Lower lobe of right lung (tissue), 2 donors: ENCODE data around the gene BBOX1. TPM values are rescaled to one million over a fixed set of nuclear protein-coding genes. Genes with fewer than 3 reads are reported as not detected.
A peak's percentile ranks its signal among the peaks of the same experiment; 100 is the strongest.

Experiments
- ATAC-seq, 2 donors: fragments of 200-7000 bp; cut with Tn5 transposase; one replicate each; pipeline ENCODE4 v1.9.1; 2020 to 2022; ENCODE audit warnings: mild to moderate bottlenecking in 2 of 2, moderate library complexity in 2 of 2
- DNase-seq: peaks from one replicate; pipeline ENCODE4 v3.0.0-alpha.2; 2020
- H3K27ac ChIP-seq: fragments of 200-600 bp; one replicate; pipeline ENCODE4 v1.8.0; 2022
- H3K27me3 ChIP-seq: fragments of 200-600 bp; one replicate; pipeline ENCODE4 v1.8.0; 2022; ENCODE audit warnings: low read depth
- H3K36me3 ChIP-seq: fragments of 200-600 bp; one replicate; pipeline ENCODE4 v1.8.0; 2022; ENCODE audit warnings: mild to moderate bottlenecking
- H3K4me1 ChIP-seq: fragments of 200-600 bp; one replicate; pipeline ENCODE4 v1.8.0; 2022
- H3K4me3 ChIP-seq: fragments of 200-600 bp; one replicate; pipeline ENCODE4 v1.8.0; 2022; ENCODE audit warnings: mild to moderate bottlenecking
- H3K9me3 ChIP-seq: fragments of 200-600 bp; one replicate; pipeline ENCODE4 v1.8.0; 2022
- intact Hi-C: fragments of 100-400 bp; cut with DNase I; formaldehyde crosslinking; loops from one replicate; pipeline ENCODE4 v1.11.0; 2022
- total RNA-seq: library from RNA; stranded (reverse); fragmentation: NEBNext Ultra II Directional; extraction: Animal tissue kit (Norgen Biotek cat#: 25700); gene quantifications from one replicate; pipeline ENCODE4 v1.2.1, GENCODE V29; 2021
- TF ChIP-seq, protein P1 (sequence below): fragments of 200-600 bp; IDR thresholded peaks from one replicate; pipeline ENCODE4 v1.8.0; 2022; ENCODE audit warnings: antibody characterized with exemption, mild to moderate bottlenecking
- donor health status: DM: no; HTN: yes; CAD: no; lungs with severe emphysema.

The BBOX1 gene
- total RNA-seq, 1 donor from 2014 or later, result 0.38 TPM

DNA sequence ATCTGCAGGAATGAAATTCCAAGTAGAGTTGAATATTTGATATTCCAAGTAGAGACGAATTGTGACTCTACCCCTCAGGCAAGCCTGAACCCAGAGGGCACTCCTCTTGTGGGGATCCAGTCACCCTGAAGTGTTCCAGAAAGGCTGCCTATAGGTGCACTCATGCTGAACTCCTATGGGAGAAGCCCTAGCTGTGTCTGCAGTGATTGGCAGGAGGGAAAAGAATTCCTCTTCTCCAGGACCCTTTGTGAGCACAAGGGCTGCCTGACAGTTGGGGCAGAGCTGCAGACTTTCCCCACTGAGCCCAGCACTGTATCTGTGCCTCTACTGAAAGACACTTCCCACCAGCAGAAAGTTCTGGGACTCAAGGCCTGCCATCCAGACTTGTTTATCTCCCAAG lies 35.0 kb downstream of the BBOX1 start:
- Histone ChIP-seq H3K27me3 (no peaks in the 10 kb centered on the region), H3K36me3 (no peaks in the 10 kb centered on the region), H3K4me3 (no peak overlapping the region), H3K27ac (no peak overlapping the region), H3K4me1 (no peaks in the 10 kb centered on the region), H3K9me3 (no peaks in the 10 kb centered on the region)
- ATAC-seq, result peak in 1 of 2 donors; percentile 13
- DNase-seq, result no peak
- intact Hi-C loops, result no loop called here
- TF ChIP-seq, protein P1, sequence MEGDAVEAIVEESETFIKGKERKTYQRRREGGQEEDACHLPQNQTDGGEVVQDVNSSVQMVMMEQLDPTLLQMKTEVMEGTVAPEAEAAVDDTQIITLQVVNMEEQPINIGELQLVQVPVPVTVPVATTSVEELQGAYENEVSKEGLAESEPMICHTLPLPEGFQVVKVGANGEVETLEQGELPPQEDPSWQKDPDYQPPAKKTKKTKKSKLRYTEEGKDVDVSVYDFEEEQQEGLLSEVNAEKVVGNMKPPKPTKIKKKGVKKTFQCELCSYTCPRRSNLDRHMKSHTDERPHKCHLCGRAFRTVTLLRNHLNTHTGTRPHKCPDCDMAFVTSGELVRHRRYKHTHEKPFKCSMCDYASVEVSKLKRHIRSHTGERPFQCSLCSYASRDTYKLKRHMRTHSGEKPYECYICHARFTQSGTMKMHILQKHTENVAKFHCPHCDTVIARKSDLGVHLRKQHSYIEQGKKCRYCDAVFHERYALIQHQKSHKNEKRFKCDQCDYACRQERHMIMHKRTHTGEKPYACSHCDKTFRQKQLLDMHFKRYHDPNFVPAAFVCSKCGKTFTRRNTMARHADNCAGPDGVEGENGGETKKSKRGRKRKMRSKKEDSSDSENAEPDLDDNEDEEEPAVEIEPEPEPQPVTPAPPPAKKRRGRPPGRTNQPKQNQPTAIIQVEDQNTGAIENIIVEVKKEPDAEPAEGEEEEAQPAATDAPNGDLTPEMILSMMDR, result no peak

DNA sequence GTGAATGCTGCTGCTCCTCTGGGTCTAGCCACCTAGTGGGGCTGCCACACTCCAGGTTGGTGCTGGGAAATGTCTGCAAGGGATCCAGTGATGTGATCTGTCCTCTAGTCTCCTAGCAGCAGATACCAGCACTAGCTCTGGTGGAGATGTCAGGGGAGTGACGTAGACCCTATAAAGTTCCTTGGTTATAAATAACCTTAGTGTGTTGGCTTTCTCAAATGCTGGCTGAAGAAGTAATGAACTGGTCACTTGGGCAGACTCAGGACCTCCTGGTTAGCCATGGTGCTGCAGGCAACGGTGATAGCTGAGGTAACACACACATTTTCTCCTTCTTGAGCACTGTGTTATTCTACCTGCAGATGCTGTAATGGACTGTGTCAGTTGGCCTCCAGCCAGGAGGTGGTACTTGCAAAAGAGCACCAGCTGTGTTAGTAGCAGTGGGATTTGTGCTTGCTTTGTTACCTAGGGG lies 35.5 kb downstream of the BBOX1 start:
- no peaks in the 10 kb centered on the region for H3K36me3 ChIP-seq
- intact Hi-C loops, result no loop called here
- TF ChIP-seq, protein P1, result no peak
- H3K4me3 ChIP-seq, result no peak overlapping the region
- ATAC-seq, result no peak
- DNase-seq, result no peak
- no peaks in the 10 kb centered on the region for H3K4me1 ChIP-seq
- H3K27me3 ChIP-seq, result no peaks in the 10 kb centered on the region
- no peaks in the 10 kb centered on the region for H3K9me3 ChIP-seq
- H3K27ac ChIP-seq, result no peak overlapping the region

DNA sequence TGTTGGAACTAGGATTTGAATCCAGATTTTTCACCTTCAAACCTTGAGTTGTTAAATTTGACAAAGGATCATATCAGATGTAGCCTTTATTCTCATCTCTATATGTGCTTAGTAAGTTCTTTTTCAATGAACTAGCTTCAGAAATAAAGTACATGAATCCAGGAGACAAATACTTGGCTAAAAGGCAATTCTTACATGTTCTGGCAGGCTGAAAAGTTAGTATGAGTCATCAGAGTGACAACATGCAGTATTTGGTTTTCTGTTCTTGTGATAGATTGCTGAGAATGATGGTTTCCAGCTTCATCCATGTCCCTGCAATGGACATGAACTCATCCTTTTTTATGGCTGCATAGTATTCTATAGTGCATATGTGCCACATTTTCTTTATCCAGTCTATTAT lies 40.4 kb downstream of the BBOX1 start:
- DNase-seq (no peak), ATAC-seq (no peak)
- no peak overlapping the region for H3K27ac ChIP-seq
- intact Hi-C loops, result no loop called here
- no peaks in the 10 kb centered on the region for H3K27me3 ChIP-seq
- no peak overlapping the region for H3K4me3 ChIP-seq
- no peaks in the 10 kb centered on the region for H3K4me1 ChIP-seq
- TF ChIP-seq, protein P1, result no peak
- H3K9me3 ChIP-seq, result no peaks in the 10 kb centered on the region
- no peaks in the 10 kb centered on the region for H3K36me3 ChIP-seq

DNA sequence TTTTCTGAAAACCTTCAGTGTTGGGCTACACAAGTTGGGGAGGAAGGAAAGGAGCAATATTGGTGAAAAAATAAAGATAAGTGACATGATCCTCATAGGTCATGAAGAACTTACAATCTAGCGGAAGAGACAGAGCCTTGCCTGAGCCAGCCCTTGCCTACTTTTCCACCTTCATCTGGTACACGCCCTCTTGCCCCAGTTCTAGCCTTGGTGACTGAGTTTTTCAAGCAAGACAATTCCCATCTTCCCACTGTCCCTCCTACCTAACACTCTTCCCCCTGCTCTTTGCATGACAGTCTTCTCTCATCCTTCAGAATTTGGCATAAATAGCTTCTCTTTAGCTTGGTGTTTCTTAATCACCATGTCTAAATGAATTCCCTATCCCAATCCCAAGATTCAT lies 42.6 kb downstream of the BBOX1 start:
- TF ChIP-seq, protein P1, result no peak
- intact Hi-C loops, result no loop called here
- H3K4me3 ChIP-seq, result no peak overlapping the region
- no peak overlapping the region for H3K27ac ChIP-seq
- H3K36me3 ChIP-seq, result no peaks in the 10 kb centered on the region
- ATAC-seq (no peak), DNase-seq (no peak)
- H3K9me3 ChIP-seq, result no peaks in the 10 kb centered on the region
- H3K4me1 ChIP-seq, result no peaks in the 10 kb centered on the region
- H3K27me3 ChIP-seq, result no peaks in the 10 kb centered on the region

DNA sequence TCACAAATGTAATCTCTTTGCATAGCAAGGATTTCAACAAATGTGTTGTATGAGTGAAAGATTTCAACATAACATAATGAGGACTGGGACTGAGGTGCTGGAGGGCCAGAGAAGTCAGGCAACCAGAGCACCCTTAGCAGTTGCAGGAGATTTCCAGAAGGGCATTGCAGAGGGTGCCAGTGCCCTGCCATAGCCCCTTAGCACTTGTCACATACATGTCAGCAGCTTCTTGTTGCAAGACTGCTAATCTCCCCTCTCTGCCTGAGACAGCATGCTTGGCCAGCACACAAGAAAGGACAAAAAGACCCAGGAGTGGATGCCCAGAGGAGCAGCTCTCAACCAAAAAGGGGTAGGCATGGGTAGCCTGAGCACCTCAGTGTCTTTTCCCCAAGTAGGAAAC lies 43.2 kb downstream of the BBOX1 start:
- no peaks in the 10 kb centered on the region for H3K4me1 ChIP-seq
- H3K9me3 ChIP-seq, result no peaks in the 10 kb centered on the region
- intact Hi-C loops, result no loop called here
- H3K4me3 ChIP-seq, result no peak overlapping the region
- H3K27me3 ChIP-seq, result no peaks in the 10 kb centered on the region
- DNase-seq, result no peak
- no peak for ATAC-seq
- TF ChIP-seq, protein P1, result no peak
- H3K36me3 ChIP-seq, result no peaks in the 10 kb centered on the region
- no peak overlapping the region for H3K27ac ChIP-seq

DNA sequence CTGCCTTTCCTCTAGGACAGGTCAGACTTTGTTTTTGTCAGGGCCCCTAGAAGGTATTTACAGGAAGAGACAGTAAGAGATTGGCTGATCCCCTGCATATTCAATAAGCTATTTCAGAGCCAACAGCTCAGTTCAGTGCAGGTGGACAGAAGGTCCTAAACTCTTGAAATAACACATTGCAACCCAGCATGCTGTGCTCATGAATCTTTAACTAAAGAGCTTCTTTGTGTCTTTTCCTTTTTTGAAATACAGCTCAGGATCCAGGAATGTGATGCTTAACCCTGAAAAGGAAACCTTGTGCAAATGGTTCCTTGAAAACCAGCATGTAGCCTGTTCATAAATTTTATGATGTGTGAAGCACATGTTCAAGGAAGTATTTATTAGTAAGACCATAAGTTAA lies 43.9 kb downstream of the BBOX1 start:
- intact Hi-C loops, result no loop called here
- no peak for ATAC-seq
- Histone ChIP-seq H3K4me3 (no peak overlapping the region), H3K27me3 (no peaks in the 10 kb centered on the region), H3K36me3 (no peaks in the 10 kb centered on the region), H3K4me1 (no peaks in the 10 kb centered on the region), H3K9me3 (no peaks in the 10 kb centered on the region), H3K27ac (no peak overlapping the region)
- DNase-seq, result no peak
- TF ChIP-seq, protein P1, result no peak
